MCF 10A (cell line): ENCODE results near the gene NDUFA7. TPM values are rescaled to one million over a fixed set of nuclear protein-coding genes. Genes with fewer than 3 reads are reported as not detected.

ENCODE experiments used
- BruUV-seq: library from RNA; stranded (reverse); fragments of 400-500 nt; replicated peaks from 2 replicates; lab custom pipeline; 2021; lab: Mats Ljungman, UMichigan
- CTCF ChIA-PET: fragments of 300-600 bp; sonication (Branson Sonifier 250); formaldehyde crosslinking; extraction: SDS; loops from one replicate; lab custom pipeline; 2021; ENCODE audit warnings: antibody characterized with exemption, inconsistent platforms; lab: Yijun Ruan, JAX
- POLR2A ChIA-PET: fragments of 300-600, 350-650 bp; sonication (Branson Sonifier 250); formaldehyde crosslinking; extraction: SDS; loops from one replicate; lab custom pipeline; 2020; ENCODE audit warnings: antibody characterized with exemption, inconsistent platforms; lab: Yijun Ruan, JAX
- DNase-seq: peaks from one replicate; pipeline ENCODE4 v3.0.0-alpha.2; 2018; ENCODE audit not compliant: unreplicated experiment
- H3K27ac Mint-ChIP-seq: one replicate; pipeline ENCODE4 v1.8.0; 2022; ENCODE audit warnings: mild to moderate bottlenecking, low read depth, mixed read lengths; ENCODE audit not compliant: unreplicated experiment
- H3K27me3 Mint-ChIP-seq: one replicate; pipeline ENCODE4 v1.8.0; 2022; ENCODE audit warnings: mixed read lengths; ENCODE audit not compliant: insufficient read depth, unreplicated experiment
- H3K36me3 Mint-ChIP-seq: one replicate; pipeline ENCODE4 v1.8.0; 2022; ENCODE audit warnings: mild to moderate bottlenecking, moderate library complexity, mixed read lengths; ENCODE audit not compliant: insufficient read depth, unreplicated experiment
- H3K4me1 Mint-ChIP-seq: one replicate; pipeline ENCODE4 v1.8.0; 2022; ENCODE audit warnings: mixed read lengths; ENCODE audit not compliant: insufficient read depth, unreplicated experiment
- H3K4me3 Mint-ChIP-seq: one replicate; pipeline ENCODE4 v1.8.0; 2022; ENCODE audit warnings: mild to moderate bottlenecking, moderate library complexity, mixed read lengths; ENCODE audit not compliant: unreplicated experiment
- H3K9me3 Mint-ChIP-seq: one replicate; pipeline ENCODE4 v1.8.0; 2022; ENCODE audit warnings: mixed read lengths; ENCODE audit not compliant: unreplicated experiment
- intact Hi-C: fragments of 100-400 bp; cut with micrococcal nuclease; formaldehyde crosslinking; loops from 2 replicates; pipeline ENCODE4 v1.14.1; 2022
- total RNA-seq: library from RNA; stranded (reverse); gene quantifications from 2 replicates; pipeline ENCODE4 v1.2.3, GENCODE V29; 2022
- TF ChIP-seq, protein P1 (sequence below): fragments of 200-600 bp; IDR thresholded peaks from one replicate; pipeline ENCODE4 v1.8.0; 2022; ENCODE audit warnings: antibody characterized with exemption, mild to moderate bottlenecking; ENCODE audit not compliant: unreplicated experiment

NDUFA7 gene
- total RNA-seq, 1 experiment from 2014 or later = 91.8 TPM

- ChIA-PET CTCF (interaction anchor here (1.7 kb wide), 1 partner anchor 12 kb away, joined by 7 read pairs; no protein-coding TSS in a partner anchor), POLR2A (interaction anchor here (1.9 to 4.4 kb wide), 2 partner anchors 13 to 21 kb away, joined by 8 to 70 read pairs; partner anchors contain the start of genes NDUFA7 and RPS28)
- peaks cover 6% of the 10 kb centered on the region for H3K36me3 Mint-ChIP-seq
- no peaks in the 10 kb centered on the region for H3K9me3 Mint-ChIP-seq
- H3K27ac Mint-ChIP-seq = no peak overlapping the region
- DNase-seq = no peak
- no peaks in the 10 kb centered on the region for H3K27me3 Mint-ChIP-seq
- intact Hi-C loops = no loop called here
- TF ChIP-seq, protein P1, sequence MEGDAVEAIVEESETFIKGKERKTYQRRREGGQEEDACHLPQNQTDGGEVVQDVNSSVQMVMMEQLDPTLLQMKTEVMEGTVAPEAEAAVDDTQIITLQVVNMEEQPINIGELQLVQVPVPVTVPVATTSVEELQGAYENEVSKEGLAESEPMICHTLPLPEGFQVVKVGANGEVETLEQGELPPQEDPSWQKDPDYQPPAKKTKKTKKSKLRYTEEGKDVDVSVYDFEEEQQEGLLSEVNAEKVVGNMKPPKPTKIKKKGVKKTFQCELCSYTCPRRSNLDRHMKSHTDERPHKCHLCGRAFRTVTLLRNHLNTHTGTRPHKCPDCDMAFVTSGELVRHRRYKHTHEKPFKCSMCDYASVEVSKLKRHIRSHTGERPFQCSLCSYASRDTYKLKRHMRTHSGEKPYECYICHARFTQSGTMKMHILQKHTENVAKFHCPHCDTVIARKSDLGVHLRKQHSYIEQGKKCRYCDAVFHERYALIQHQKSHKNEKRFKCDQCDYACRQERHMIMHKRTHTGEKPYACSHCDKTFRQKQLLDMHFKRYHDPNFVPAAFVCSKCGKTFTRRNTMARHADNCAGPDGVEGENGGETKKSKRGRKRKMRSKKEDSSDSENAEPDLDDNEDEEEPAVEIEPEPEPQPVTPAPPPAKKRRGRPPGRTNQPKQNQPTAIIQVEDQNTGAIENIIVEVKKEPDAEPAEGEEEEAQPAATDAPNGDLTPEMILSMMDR = no peak
- peak overlapping the region; percentile 40 for H3K4me3 Mint-ChIP-seq
- no peaks in the 10 kb centered on the region for H3K4me1 Mint-ChIP-seq
- no TSS peak for BruUV-seq
These were observed 14.9 kb upstream of the NDUFA7 start for GRCh38 chr19:8336072-8336569.

DNA sequence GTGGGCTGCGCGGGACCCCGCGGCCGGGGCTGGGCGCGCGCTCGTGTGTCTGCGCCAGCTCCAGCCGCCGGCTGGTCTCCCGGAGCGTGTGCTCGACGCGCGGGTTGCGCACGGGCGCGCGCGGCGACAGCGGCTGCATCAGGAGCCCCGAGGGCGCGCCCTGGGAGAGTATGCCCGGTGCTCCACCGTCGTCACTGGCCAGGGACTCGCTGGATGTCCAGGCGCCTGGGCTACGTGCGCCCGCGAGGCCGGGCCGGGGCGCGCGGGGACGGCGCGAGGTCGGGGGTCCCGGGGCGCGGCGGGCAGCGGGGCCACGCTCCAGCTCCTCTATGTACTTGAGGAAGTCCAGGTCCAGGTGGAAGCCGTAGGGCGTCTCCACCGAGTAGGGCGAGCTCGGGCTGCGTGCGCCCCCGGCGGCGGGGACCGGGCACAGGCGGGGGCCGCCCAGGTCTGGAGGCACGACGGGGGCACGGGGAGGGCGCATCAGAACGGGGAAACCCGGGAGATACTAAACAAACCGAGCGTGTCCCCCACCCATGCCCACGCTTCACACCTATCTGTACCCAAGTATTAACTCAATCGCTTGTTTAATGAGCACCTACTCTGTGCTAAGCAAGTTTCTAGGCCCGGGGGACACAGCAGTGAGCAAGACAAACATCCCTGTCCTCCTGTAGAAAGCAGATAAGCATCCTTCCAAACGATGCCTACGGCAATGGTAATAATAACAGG is 14.3 kb upstream of the NDUFA7 start:
- Mint-ChIP-seq H3K4me1 (no peaks in the 10 kb centered on the region), H3K27ac (no peak overlapping the region), H3K36me3 (peaks cover 3% of the 10 kb centered on the region), H3K27me3 (no peaks in the 10 kb centered on the region), H3K4me3 (peak overlapping the region; percentile 50), H3K9me3 (no peaks in the 10 kb centered on the region)
- no TSS peak for BruUV-seq
- DNase-seq = no peak
- CTCF ChIA-PET = interaction anchor here (0.6 to 2.3 kb wide), 7 partner anchors 8 to 244 kb away, joined by 3 to 12 read pairs (median 5); partner anchors contain the start of gene ZNF414
- intact Hi-C loops = no loop called here
- TF ChIP-seq, protein P1 = no peak
- POLR2A ChIA-PET = interaction anchor here (0.6 to 4.4 kb wide), 10 partner anchors 8 to 188 kb away, joined by 3 to 70 read pairs (median 3); partner anchors contain the start of genes NDUFA7, RAB11B, RPS28 and ZNF414

- TF ChIP-seq, protein P1 = no peak
- ChIA-PET CTCF (interaction anchor here (0.6 to 2.3 kb wide), 11 partner anchors 8 to 244 kb away, joined by 3 to 12 read pairs (median 5); partner anchors contain the start of gene ZNF414), POLR2A (interaction anchor here (0.6 to 4.4 kb wide), 12 partner anchors 9 to 741 kb away, joined by 3 to 70 read pairs (median 3); partner anchors contain the start of genes HNRNPM, NDUFA7, RAB11B and RPS28)
- no TSS peak for BruUV-seq
- H3K27ac Mint-ChIP-seq = no peak overlapping the region
- no peaks in the 10 kb centered on the region for H3K36me3 Mint-ChIP-seq
- peak overlapping the region; percentile 50 for H3K4me3 Mint-ChIP-seq
- DNase-seq = peak; percentile 71
- intact Hi-C loops = no loop called here
- H3K4me1 Mint-ChIP-seq = no peaks in the 10 kb centered on the region
- H3K27me3 Mint-ChIP-seq = no peaks in the 10 kb centered on the region
- no peaks in the 10 kb centered on the region for H3K9me3 Mint-ChIP-seq
These were observed 13.5 kb upstream of the NDUFA7 start for GRCh38 chr19:8334458-8335342.
